GM19463 (cell line): ENCODE data around the gene SLC10A7.
A peak's percentile ranks its signal among the peaks of the same experiment; 100 is the strongest.

Source experiments
- ATAC-seq: cut with Tn5 transposase; IDR thresholded peaks from one replicate; pipeline ENCODE4 v1.9.1; 2021; ENCODE audit warnings: mild to moderate bottlenecking, moderate library complexity; ENCODE audit not compliant: unreplicated experiment

Gene SLC10A7

DNA sequence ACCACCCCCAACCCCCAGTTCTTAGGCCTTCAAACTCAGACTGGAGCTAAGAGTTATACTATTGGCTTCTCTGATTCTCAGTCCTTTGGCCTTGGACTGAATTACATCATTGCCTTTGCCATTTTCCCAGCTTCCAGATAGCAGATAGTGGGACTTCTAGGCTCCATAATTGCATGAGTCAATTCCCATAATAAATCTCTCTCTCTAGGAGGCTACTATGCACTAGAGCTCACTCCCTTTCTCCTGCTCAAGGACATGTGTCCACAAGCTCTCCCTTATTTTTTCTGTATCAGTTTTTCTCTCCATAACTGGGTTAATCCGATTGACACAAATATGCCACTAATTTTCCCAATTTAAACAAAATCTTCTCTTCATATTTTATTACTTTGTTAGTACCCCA is 204.0 kb downstream of the SLC10A7 start:
- ATAC-seq: no peak

DNA sequence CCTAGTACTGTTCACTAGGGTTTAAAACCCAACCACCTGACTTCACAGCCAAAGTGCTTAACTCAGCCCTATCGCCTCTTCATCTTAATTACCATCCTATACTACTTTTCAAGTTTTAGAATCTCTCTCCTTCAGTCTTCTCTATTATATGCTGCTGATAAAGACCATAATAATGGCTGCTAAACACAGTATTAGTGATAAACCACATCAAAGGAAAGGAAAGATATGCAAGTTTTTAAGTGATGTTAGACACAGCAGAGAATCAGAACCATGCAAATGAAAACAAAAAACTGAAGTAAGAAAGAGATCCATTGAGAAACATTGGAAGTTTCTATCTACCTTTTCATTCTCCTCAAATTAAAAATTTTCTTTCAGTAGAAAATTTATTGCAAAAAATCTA is 206.6 kb downstream of the SLC10A7 start:
- no peak for ATAC-seq

- ATAC-seq: no peak
Measured at GRCh38 chr4:146311238-146311970, 210.3 kb downstream of the SLC10A7 start.

DNA sequence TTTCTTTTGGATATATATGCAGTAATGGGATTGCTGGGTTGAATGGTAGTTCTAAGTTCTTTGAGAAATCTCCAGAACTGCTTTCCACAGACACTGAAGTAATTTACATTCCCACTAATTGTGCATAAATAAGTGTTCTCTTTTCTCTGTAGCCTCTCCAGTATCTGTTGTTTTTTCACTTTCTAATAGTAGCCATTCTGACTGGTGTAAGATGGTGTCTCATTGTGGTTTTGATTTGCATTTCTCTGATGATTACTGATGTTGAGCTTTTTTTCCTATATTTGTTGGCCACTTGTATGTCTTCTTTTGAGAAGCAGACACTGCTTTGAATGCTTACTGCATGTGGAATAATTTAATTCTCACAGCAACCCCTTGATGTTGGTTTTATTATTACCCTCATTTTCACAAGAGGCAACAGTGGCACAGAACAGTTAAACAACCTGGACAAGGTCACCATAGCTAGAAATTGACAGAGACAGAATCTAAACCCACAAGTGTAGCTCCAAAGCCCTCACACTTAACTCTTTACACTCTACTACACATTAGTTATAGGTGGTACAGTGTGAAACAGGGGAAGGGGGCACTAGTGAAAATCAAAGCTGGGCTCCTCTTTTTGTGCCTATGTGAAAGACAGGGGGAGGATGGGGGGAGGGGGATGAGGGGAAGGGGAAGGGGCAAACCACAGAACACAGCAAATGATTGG is 211.3 kb downstream of the SLC10A7 start:
- peak; percentile 87 for ATAC-seq

DNA sequence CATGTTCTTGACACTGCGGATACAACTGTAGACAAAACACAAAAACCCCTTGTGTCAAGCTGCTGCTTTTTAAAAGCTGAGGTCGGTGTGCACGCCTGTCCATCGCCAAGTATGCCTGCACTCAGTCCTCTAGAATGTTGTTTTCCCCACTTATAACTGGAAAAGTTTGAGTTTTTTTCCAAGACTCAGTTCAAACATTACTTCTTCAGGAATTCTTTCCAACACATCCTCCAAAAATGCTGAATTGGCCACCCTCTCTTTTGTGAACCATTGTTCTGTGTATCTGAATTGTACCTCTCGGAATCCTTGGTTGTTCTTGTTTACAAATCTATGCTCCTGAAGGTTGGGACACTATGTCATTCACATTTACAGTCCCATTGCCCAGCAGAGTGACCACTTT is 212.8 kb downstream of the SLC10A7 start:
- no peak for ATAC-seq

DNA sequence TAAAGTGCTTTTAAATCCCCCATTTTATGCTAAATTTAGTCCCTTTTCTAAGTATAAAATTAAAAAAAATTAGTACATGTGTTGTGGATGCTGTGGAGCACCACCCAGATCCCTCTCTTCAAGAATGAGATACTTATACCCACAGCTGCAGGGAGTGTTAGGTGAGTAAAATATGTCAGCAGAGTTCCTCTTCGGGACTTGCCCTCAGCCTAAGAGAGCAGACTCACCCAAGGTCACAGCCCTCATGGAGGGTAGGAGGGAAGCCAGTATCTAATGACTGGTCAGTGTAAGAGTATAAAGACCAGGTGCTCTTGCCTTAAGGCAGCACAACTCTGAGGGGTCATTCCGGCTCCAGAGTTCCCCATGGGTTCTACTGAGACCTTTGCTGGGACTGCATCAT is 218.9 kb downstream of the SLC10A7 start:
- no peak for ATAC-seq

DNA sequence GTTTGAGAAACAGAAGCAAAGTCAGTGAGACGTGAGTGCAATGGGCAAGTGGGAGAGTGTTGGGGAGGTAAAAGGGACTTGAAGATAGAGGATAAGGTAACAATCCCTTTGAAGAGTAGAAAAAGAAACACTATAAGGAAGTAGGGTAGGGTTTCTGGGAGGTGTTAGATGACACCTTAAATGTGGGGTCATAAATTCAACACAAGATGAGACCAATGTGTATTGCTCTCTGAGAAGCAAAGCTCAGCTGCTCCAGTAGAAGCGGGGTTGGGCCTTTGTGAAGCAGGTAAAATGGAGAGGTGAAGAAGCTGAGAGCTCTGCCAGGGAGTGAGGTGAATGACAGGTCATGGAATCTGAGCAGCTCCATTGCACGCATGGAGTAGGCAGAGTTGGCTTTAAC is 222.1 kb downstream of the SLC10A7 start:
- ATAC-seq: no peak

DNA sequence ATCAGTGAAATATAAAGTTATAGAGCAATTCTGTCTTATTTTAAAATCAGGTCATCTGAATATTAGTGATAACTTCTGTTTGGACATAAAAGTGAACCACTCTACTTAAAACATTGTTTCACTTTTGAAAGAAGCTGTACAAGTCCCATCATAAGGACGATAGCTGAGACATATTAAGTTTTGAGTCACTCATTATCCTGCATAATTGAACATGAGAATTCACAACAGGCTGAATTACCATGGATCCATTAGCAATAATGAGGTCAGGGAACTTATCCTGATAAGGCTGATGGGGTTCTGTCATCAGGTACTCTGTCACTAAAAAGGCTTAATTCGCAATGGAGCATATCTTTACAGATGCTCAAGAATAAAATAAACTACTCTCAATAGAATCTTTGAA is 227.0 kb downstream of the SLC10A7 start:
- ATAC-seq: no peak

DNA sequence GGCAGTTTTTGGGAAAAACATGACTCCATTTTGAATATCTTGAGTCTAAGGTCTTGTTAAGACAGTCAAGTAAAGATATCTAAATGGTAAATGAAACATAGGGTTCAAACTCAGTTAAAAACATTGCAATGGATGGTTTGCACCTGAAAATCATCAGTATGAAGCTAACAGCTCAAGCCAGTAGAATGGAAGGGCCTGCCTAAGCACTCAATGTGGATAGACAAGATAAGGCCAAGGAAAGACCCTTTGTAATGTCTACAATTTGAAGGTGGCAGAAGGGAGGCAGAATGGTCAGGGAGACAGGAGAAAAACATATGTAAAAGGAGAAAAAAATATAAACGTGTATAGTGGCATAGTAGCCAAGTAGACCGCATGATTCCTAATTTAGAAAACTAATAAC is 229.2 kb downstream of the SLC10A7 start:
- no peak for ATAC-seq

GRCh38 chr4:146291313-146291712 is 230.4 kb downstream of the SLC10A7 start:
- ATAC-seq: no peak

DNA sequence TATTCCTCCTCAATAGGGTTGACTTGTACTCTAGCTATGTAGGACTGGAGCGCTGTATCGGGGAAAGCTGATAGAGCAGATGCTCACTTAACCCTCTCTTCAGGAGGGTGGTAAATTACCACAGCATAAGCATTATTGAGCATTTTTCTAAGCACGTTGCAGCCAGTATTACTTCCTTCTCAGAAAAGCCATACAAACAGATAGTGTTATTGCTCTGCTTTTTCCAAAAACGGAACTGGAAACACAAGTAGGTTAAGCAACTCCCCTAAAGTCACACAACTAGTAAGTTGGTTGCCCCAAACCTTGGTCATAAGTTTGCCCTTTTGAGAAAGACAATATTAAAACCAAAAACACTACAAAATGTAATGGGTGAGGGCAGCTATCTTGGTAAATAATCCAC is 233.5 kb downstream of the SLC10A7 start:
- no peak for ATAC-seq

DNA sequence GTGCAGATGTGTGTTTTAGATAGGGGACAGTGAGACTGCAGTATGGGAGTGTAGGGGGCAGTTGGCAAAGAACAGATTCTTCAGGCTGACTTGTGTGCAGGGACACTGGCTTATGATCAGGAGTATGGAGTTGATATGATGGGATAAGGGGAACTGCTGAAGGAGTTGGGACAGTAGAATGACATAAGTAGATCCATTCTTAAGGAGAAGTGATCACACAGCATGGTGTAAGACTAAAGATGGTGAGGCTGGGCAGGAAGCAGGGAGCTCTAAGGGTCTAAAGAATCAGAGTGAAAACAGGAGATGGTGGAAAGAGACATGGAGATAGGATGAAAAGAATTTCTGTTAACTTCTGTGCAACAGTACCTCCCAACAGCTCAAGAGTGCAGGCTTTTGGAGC is 236.7 kb downstream of the SLC10A7 start:
- no peak for ATAC-seq

DNA sequence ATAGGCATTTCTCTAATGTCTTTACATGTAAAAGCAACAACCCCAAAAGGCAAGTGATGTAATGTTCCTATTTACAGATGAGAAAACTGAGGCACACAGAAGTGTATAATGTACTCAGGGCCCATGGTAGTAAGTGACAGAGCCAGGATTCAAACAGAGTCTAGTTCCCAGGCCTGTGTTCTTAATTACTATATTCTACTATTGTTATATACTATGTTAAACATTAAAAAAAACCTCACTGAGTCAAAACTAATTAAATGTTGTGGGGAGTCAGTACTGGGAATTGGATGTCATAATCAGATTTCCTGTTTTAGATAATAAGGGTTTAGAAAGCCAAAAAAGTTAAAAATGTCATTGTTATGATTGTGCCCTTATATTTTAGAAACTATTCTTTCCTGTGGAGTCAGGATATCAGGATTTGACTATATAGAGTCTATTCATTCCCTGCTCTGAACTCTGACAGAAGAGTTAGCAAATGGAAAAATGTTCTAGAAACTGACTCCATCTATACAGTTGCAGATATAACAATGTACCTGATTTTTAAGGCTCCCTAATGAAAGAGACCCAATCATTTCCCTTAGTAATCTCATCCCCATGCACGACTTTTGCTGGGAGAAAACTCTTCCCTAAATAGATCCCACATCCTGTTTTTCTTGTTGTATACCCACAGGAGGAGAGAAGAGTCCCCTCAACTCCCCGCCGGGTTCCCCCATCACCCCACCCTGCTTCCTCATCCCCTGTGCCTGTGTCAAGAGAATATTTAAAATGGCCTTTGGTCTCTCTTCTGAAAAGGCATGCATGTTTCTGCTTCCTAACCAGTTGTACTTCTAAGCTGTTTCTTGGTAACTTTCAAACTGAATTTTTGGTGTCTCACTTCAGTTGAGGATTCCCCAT is 237.7 kb downstream of the SLC10A7 start:
- ATAC-seq: no peak

GRCh38 chr4:146282657-146283056 is 239.1 kb downstream of the SLC10A7 start:
- ATAC-seq: no peak

- no peak for ATAC-seq
Measured at GRCh38 chr4:146278986-146279385, 242.8 kb downstream of the SLC10A7 start.

DNA sequence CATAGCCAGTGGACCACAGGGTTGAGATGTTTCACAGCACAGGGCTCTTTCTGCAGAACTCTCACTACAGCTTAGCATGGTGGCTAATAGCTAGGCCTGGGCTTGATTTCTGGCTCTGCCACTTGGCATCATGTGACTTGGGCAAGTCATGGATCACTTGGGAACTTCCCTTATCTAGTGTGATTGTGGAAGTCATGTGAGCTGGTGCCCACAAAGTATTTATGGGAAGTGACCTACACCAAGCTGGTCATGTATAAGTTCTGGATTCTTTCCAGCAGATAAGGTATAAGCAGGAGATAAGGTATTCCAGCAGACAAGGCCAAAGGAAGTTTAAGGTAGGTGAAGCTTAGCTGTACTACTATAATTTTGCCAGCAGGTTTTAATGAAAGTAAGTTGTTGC is 246.4 kb downstream of the SLC10A7 start:
- no peak for ATAC-seq

DNA sequence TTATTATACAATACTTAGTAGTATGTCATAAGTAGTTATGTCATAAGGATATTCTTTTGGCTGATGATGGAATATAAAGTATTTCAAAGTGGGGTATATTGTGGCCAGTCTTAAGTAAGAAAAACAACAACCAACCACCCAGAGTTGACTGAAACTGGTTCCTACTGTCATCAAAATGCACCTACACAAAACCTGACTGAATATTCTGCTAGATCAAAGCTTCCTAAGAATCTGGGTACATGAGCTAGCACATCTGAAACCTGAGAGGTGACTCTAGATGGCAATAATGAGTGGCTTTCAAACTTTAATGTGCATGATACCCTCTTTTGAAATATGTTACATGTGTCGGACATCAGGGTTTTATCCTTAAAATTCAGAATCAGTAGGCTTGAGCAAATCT is 247.0 kb downstream of the SLC10A7 start:
- no peak for ATAC-seq

GRCh38 chr4:146273204-146273901 is 248.4 kb downstream of the SLC10A7 start:
- ATAC-seq: peak; percentile 69

DNA sequence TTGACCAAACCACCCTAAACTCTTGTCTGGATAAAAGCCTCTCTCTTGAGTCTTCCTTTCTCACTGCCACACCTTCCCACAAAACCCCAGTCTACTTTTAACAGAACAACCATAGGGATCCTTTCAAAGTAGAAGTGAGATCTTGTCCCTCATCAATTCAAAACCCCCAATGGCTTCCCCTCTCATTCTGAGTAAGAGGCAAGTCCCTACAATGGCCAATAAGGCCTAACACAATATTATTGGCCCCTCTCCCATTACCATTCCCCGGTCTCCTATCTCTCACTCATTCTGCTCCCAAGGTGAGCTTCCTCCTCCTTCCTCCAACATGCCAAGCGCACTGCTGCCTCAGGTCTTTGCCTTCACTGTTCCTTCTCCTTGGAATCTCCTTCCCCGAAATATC is 250.3 kb downstream of the SLC10A7 start:
- ATAC-seq: peak; percentile 17

DNA sequence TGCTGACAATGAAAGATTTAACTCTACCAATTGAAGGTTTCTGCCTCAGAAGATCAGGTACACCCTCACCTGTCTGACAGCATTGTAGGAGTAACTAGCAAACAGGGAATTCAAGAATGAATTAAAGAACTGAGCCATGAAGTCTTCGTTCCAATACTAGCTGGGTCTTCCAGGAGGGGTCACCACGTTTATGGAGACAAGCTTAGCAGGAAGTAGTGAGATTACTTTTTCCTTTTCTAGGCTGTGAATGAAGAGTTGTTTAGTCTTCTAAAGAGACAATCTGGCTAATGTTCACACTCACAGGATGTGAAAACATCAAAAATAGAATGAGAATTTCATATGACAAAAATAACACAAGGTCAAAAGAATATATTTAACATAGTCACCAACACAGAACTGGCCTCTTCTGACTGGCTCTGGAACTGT is 252.5 kb downstream of the SLC10A7 start:
- peak; percentile 37 for ATAC-seq

DNA sequence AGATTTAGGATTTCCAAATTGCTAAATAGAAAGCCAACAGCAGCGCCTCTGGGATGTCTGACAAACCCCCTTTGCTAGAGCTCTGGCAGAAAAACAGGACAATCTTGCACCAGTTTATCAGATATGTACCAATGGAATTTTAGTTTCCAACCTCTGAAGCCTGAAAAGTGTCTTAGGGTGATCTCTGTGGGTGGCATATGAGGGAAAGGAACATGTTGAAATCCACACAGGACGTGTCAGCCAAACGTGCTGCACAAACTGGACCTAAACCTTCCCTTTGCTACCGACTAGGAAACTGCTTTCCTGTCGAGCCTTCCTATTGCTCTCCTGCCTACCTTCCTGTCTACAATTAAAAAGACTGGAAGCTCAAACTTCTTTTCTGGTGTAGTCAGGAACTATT is 253.9 kb downstream of the SLC10A7 start:
- ATAC-seq: no peak
